Islet of Langerhans (tissue), 1 donor: Measurements from ENCODE around the gene POLR1E.
"Not testable (repeated sequence)": the region's sequence is repeated elsewhere in the genome, so short reads cannot be mapped to it uniquely, and the experiment has no call there.

Source experiments
- FAIRE-seq: peaks from one replicate; lab custom pipeline; 2011; peaks lifted over from hg19 to GRCh38; lab: Jason Lieb, UNC

The POLR1E gene

DNA sequence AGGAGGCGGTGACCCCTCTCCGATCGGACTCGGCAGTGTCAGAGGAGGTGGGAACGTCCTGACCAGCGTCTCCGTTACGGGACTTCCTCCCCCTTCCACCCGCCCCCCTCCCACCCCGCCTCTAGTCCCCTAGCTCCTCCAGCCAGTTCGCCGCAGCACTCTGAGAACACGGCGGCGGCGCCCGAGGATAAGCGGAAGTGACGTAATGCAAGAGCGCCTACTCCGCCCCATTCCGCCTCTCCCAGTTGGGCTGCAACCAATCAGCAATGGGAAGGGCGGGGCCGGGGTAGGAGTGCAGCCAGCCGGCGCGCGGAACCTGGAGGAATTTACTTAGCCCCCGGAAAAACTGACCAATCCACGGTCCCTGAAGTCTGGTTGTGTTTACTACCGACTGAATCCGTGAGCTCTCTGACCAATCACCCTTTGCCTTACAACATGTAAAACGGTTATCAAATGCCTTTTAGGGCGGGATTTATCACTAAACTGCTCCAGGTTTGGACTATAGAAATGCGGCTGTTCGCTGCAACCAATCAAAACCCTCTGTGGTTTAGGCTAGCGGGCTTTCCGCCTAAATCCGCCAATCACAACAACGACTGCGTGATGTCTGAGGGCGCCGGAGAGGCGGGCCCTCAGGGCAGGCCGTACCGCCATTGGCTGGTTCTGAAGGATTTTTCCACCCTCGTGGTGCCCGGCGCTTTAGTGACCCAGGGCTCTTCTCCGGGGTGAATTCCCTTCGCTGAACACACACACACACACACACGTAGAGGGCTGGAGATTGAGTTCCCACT lies 20.3 kb upstream of the POLR1E start, which contains the start of gene ZBTB5:
Gene ZBTB5, minus strand, starts transcription at position 202 of the 788 bp plus-strand sequence. CDS start 22,899 bp downstream, outside the sequence.
- peak; percentile 96 for FAIRE-seq

DNA sequence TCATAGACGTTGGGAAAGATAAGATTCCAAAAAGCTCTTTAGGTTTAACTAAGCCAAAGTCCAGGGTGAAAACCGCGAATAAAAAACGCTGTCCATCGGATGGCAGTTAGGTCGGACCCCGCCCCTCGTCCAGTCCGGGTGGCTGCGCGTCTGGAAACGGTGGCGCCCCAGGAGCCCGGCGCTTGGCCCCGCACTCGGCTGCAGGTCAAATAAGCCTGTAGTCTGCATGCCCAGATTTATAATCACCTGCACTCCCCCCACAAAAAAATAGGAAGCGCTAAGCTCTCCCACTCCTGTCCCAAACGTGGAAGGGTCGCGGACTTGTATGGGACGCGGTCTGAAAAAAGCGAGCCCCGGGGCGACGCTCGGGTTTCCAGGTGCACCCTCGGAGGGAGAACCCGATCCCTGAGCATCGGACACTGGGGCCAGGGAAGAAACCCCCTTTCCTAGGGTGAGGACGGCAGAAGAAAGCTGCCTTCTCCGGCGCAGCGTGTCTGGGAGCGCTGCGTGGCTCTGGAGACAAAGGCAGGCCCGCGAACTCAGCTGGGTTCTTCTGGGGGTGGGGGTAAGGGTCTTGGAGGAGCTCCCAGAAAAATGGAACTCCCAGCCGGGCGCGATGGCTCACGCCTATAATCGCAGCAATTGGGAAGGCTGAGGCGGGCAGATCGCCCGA lies 19.6 kb upstream of the POLR1E start:
- FAIRE-seq = no peak

DNA sequence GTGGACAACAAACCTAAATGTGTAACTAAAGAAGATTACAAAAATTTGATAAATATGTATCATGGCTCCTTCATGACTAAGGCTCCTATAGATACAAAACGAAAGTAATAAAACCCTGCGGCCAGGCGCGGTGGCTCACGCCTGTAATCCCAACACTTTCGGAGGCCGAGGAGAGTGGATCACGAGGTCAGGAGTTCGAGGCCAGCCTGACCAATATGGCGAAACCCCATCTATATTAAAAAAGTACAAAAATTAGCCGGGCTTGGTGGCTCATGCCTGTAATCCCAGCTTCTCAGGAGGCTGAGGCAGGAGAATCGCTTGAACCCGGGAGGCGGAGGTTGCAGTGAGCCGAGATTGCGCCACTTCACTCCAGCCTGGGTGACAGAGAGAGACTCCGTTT lies 18.2 kb upstream of the POLR1E start:
- not testable (repeated sequence) for FAIRE-seq

DNA sequence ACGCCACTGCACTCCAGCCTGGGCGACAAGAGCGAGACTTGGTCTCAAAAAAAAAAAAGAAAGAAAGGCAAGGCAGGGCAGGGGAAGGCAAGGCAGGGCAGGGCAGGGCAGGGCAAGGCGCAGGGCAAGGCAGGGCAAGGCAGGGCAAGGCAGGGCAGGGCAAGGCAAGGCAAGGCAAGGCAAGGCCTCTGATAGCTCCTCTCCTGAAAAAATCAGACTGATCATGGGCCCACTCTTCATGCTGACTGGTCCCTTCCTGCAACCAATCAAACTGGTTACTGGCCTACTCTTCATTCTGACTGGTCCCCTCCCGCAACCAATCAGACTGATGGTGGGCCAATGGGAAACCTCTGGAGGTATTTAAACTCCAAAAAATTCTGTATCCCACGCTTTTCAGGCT lies 17.1 kb upstream of the POLR1E start:
- FAIRE-seq = no peak

DNA sequence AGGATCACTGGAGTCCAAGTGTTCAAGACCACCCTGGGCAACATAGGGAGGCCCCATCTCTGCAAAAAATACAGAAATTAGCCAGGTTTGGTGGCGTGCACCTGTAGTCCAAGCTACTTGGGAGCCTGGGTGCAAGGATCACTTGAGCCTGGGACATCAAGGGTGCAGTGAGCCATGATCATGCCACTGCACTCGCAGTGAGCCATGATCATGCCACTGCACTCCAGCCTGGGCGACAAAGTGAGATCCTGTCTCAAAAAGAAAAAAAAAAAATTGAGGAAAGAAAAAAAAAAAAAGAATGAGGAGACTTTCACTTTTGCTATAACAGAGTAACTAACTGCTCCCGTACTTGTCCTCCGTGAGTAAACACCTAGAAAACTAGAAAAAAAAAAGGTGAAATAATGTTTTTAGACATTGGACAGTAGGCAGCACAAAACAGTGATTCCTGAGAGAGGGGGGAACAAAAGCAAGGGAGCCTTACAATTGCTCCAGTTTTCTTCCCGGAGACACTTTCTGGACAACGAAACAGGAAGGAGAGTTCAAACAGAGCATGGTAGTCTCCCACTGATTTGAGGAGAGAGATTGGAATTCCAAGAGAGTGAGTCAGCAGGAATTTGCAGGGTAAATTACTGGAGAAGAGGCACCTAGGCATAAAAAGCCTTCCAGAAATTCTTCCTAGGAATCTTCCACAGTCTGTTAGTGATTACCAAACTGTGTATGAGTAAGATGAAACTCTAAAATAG lies 13.6 kb upstream of the POLR1E start:
- FAIRE-seq = peak; percentile 30

DNA sequence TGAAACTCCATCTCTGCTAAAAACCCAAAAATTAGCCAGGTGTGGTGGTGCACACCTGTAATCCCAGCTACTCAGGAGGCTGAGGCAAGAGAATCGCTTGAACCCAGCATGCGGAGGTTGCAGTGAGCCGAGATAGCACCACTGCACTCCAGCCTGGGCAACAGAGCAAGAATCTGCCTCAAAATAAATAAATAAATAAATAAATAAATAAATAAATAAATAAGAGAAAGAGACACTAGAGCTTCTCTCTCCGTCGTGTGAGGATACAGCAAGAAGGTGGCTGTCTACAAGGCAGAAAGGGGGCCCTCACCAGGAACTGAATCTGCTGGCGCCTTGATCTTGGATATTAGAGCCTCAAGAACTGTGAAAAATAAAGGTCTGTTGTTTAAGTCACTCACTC lies 11.8 kb upstream of the POLR1E start:
- not testable (repeated sequence) for FAIRE-seq

DNA sequence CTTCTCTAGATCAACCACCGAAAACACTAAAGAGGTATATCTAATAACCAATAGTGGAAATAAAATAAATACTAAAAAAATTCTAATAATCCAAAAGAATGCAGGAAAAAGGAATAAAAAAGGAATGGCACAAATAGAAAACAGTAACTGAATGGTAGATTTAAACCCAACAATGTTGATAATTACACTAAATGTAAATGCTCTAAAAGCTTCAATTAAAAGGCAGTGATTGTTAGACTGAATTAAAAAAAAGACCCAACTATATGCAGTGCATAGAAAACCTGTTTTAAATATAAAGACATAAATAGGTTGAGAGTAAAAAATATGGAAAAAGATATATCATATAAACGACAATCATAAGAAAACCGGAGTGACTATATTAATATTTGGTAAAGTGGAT lies 11.3 kb upstream of the POLR1E start:
- no peak for FAIRE-seq

DNA sequence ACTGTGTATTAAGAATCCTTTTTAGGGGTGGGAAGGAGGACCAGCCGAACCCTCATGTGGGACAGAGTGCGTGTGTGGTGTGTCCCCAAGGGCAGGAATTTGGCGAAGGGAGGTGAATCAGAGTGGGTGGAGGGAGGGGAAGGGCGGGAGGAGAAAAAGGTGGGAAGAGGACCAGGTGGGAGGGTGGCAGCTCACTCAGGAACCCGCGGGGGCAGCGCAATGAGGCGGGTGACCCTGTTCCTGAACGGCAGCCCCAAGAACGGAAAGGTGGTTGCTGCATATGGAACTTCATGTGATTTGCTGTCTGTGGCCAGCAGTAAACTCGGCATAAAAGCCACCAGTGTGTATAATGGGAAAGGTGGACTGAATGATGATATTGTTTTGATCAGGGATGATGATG lies 8.8 kb upstream of the POLR1E start:
- FAIRE-seq = no peak

DNA sequence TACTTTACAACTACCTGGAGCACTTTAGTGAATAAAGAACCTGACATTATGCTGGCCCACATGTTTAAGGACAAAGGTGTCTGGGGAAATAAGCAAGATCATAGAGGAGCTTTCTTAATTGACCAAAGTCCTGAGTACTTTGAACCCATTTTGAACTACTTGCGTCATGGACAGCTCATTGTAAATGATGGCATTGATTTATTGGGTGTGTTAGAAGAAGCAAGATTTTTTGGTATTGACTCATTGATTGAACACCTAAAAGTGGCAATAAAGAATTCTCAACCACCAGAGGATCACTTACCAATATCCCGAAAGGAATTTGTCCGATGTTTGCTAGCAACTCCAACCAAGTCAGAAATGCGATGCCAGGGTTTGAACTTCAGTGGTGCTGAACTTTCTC lies 8.3 kb upstream of the POLR1E start:
- not testable (repeated sequence) for FAIRE-seq

DNA sequence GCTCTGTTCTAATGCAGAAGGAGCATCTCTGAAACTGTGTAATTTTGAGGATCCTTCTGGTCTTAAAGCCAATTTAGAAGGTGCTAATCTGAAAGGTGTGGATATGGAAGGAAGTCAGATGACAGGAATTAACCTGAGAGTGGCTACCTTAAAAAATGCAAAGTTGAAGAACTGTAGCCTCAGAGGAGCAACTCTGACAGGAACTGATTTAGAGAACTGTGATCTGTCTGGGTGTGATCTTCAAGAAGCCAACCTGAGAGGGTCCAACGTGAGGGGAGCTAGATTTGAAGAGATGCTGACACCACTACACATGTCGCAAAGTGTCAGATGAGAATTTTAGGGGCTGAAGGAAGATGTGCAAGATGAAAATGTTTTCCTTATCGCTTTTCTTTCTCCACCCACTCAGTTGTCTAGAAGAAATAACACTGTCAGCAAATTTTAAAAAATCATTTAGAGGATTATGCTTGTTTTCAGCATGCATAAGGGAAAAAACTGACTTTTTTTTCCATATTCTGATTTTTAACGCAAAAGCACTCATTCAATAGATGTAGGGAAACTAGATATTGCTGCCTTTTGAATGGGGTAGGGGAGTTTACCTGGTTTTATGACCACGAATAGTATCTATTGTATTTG lies 7.6 kb upstream of the POLR1E start:
- FAIRE-seq = not testable (repeated sequence)

DNA sequence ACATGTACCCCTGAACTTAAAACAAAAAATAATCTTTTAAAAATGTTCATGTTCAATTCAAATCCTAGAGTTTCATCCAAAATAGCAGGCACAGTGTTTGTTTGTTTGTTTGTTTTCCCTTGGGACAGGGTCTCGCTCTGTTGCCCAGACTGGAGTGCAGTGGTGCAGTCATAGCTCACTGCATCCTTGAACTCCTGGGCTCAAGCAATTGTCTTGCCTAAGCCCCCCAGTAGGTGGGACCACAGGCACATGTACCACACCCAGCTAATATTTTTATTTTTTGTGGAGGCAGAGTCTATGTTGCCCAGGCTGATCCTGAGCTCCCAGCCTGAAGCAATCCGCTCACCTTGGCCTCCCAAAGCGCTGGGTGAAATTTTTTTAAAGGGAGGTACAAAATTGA lies 5.0 kb upstream of the POLR1E start:
- FAIRE-seq = no peak

DNA sequence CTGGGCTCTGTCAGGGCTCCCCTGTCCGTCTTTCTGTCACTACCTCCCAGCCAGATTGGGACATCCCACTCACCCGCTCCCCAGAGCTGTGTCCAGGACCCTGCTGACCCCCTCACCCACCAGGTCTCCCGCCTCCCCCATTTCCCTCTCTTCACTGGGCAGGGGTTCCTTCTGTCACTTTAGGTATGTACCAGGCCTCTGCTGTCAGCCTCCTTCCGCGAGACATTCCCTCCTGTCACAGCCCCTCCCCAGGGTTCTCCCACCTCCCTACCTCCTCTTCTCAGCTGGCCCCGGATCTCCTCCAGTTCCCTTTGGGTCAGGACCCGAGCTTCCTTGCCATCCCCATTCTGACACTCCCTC lies 488 bp downstream of the POLR1E start:
- FAIRE-seq = no peak

DNA sequence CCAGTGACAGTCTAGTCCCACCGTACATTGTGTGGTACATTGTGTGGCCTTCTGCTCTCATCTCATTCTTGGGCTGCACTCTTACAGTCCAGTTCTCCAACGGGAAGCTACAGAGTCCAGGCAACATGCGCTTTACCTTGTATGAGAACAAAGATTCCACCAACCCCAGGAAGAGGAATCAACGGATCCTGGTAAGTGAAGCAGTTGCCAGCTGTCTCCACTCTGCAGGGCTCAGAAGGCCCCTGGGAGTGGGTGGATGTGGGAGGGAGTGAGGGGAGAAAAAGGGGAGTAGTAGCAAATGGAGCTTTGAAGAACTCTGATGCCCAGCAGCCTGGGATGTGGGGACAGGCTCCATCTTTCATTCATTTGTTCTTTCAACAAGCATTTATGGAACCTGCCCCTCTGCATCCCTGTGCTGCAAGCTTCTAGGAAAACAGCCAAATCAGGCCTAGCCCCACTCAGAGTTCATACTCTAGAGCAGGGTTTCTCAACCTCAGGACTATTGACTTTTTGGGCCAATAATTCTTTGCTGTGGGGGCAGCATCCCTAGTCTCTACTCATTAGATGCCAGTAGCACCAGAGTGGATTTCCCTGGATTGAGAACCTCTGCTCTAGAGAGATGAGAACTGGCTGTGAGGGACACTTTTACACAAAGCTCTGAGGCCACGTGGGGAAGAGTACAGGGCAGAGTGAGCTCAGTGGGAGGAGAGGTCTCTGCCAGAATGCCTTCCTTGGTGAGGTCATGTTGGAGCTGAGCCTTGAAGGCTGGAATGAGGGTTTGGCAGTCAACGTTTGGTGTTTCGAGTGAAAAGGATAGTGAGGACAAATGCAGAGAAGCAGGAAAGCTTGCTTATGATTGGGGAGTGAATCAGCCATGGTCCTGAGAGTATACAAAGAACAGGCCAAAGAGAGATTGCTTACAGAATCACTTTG lies 1.1 kb downstream of the POLR1E start:
- no peak for FAIRE-seq

DNA sequence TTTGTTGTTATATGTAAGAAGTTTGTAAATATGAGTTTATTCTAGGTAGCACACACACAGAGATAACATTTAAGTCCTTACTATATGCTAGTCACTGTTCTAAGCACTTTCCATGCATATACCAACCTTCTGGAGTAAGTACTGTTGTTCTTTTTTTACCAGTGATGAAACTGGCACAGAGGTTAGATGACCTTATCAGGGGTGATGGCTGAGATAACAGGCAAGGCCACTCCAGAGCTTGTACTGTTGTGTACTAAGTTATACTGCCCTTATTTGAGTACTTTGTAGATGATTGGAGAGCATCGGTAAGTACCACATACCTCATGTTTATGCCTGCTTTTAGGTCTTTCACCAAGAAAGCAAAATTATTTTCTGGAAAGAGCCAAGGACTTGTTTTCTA lies 6.2 kb downstream of the POLR1E start:
- FAIRE-seq = no peak

DNA sequence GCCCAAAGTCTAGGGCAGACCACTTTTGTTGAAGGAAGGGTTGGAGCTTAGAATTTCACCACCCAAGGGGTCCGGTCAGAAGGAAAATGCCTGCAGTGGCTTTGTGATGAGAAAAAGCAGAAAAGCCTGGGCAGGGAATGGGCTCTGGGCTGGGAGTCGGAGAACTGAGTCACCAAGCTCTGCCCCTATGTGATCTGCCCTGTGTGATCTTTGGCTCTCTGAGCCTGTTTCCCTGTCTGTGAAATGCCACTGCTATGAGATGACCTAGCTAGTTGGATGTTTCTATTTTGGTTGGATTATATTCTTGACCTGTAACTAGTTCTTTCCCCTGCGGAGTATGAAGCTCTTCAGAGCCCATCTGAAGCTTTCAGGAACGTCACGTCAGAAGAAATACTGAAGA lies 9.8 kb downstream of the POLR1E start:
- no peak for FAIRE-seq

DNA sequence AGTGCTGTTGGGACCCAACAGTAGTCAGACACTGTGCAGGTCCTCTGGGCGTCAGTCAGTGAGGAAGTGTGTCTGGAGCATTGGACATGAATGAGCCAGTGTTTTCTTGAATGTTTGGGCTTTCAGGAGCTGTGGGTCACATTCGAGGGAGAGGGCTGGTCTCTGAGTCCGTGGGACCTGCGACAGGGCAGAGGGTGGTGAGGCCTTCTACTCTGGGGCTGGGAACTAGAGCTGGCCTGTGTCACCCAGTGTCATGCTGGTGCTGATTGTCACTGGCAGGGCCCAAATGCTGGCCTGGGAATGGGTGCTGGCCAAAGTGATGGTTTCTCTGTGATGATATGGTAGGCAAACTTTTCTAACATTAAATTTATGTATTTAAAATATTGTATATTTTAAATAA lies 10.3 kb downstream of the POLR1E start:
- FAIRE-seq = no peak

DNA sequence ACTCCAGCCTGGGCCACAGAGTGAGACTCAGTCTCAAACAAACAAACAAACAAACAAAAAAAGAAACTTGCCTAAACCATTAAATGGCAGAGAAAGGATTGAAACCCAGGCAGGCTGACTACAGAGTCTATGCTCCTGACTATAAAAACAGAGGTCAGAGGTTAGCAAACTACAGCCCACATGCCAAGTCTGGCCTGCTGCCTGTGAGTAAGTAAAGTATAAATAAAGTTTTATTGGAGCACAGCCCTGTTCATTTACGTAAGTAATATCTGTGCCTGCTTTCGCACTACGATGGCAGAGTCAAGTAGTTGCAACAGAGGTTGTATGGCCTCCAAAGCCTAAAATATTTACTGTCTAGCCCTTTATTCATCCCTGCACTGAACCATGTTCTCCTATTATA lies 11.6 kb downstream of the POLR1E start:
- no peak for FAIRE-seq

DNA sequence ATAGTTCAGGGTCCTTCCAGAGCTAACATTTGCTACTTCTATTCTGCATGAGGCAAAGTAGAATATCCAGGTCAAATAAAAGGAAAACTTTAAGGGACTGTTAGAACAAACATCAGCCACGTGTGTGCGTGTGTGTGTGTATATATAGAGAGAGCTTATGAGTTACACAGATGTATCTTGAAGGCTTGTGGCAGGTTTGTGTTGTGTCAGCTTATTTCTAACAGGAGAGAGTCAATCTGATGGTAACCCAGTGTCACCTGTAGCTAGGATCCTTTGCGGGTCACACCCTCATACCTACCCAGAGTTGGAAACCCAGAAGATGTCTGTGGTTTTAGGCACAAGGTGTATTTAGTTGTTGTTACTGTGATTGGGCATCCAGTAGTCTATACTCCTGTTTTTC lies 12.7 kb downstream of the POLR1E start:
- no peak for FAIRE-seq

DNA sequence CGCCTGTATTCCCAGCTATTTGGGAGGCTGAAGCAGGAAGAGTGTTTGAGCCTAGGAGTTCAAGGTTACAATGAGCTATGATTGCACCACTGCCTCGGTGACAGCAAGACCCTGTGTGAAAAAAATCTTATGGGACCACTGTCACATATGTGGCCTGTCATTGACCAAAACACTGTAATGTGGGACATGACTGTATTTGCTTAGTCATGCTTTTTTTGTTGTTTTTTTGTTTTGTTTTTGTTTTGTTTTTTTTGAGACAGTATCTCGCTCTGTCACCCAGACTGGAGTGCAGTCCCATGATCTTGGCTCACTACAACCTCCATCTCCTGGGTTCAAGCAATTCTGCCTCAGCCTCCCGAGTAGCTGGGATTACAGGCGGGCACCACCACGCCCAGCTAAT lies 13.5 kb downstream of the POLR1E start:
- FAIRE-seq = no peak

DNA sequence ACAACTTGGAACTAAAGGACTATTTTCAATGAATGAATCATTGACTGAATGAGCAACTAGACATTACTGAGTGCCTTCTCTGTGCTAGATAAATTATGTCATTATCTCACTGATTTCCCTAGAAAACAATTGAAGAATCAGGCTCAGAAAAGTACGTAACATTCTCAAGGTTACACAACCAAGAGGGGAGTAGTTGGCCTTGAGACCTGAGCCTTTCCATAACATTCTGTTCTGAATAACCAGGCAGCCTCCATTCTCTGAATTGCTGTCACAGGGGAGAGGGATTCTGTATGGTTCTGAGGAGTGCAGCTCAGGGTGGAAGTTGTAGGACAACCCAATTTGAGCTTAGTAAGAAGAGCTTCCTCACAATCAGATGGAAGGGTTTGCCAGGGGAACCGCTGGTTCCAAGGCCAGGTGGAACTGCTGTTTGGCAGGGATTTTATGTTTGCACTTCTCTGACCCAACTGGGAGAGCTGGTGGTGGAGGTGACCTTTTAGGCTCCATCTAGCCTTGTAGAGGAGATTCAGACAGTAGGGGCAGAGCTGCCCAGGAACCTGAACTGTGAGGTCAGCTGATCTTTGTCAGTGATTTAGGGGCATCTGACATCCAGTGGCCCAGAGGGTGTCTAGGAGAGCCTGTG lies 16.3 kb downstream of the POLR1E start:
- FAIRE-seq = no peak

DNA sequence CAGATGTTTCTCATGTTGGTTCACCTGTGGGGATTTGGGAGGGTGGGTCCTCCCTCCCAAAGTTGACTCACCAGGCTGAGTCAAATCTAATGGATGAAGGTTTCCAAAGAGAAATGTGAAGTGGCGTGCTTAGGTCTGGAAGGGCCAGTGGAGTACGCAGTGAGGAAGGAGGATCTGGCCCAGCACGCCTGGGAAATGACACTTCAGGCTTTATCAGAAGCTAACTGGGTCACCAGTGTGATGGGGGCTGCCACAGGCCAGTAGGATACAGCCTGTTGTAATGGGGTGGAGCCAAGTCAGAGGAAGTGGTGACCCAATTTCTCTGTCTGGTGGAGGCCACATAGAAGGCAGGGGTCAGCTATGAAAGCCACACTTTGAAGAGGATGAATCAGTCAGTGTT lies 18.0 kb downstream of the POLR1E start:
- FAIRE-seq = no peak
